Measurements from ENCODE around the gene NDUFC2. TPM values are rescaled to one million over a fixed set of nuclear protein-coding genes. Genes with fewer than 3 reads are reported as not detected.

The NDUFC2 gene
- total and polyA plus RNA-seq, 2 of the 13 experiments (the other 11 are each of a cell fraction or from before 2014, with no cell fraction given), result 256 to 363 TPM

DNA sequence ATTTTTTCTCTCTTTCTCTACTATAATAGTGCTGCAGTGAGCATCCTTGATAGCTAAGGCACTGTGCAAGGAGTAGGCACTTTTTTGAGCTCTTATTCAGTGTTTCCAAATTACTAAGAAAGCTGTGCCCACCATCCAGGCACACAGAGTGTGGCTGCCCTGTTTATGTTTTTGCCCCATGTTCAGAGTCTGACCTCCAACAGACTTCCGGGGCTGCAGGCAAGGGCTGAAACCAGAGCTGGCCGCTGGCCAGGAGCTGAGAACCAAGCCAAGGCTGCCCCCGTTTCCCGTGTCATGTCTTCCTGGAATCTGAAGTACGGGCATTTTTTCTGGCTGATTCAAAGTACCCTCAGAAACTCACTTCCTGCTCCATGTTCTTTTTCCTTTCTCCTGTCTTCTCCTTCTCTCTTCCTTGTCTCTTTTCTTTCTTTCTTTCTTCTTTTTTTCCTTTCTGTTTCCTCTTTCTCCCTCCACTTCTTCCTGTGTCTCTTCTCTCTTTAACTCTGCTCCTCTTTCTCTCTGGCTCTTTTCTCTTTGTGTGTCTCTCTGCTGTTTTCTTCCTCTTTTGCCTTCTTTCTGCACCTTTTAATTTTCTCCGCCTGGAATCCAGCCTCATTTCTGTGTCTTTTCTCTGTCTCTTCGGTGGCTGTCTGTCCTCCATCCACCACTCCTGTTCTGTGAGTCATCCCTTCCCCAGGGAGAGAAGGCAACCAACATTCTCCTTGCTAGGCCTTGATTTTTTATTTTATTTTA, 39.6 kb downstream of the NDUFC2 start (continued):
- TF ChIP-seq HMGXB3 (CRISPR knock-in tag; IDR thresholded peaks at IDR 0.05; ENCODE audit: borderline replicate concordance), result 0 out of 2 replicates have a peak, but pooled peaks have one; percentile 28
- no peak for TF ChIP-seq IRX3 (CRISPR knock-in tag; IDR thresholded peaks at IDR 0.05; ENCODE audit: borderline replicate concordance, low read depth)
- peak; percentile 81; the same call in 1 of the 2 replicates for TF ChIP-seq FOXK1 (CRISPR knock-in tag; IDR thresholded peaks at IDR 0.05; ENCODE audit: borderline replicate concordance, low read depth)
- no peak for TF ChIP-seq MAFF (IDR thresholded peaks at IDR 0.05; ENCODE audit: low read depth, low read length)
- no peak for TF ChIP-seq NFE2L1 (CRISPR knock-in tag; IDR thresholded peaks at IDR 0.05; ENCODE audit: borderline replicate concordance)
- peak; percentile 48; the same call in 1 of the 2 replicates for TF ChIP-seq MLX (CRISPR knock-in tag; IDR thresholded peaks at IDR 0.05)
- TF ChIP-seq CCAR2 (optimal IDR thresholded peaks at IDR 0.05; ENCODE audit: low read depth, low read length), result no peak
- peak; percentile 69 for TF ChIP-seq ZBTB7B (CRISPR knock-in tag; IDR thresholded peaks at IDR 0.05)
- TF ChIP-seq NR1H2 (CRISPR knock-in tag; IDR thresholded peaks at IDR 0.05; ENCODE audit: borderline replicate concordance, low read depth), result no peak
- TF ChIP-seq MIXL1 (CRISPR knock-in tag; IDR thresholded peaks at IDR 0.05), result 0 out of 2 replicates have a peak, but pooled peaks have one; percentile 14
- 0 out of 2 replicates have a peak, but pooled peaks have one; percentile 17 for TF ChIP-seq NONO (IDR thresholded peaks at IDR 0.05)
- no peak for TF ChIP-seq NONO (CRISPR knock-in tag; conservative IDR thresholded peaks at IDR 0.05)
- 0 out of 2 replicates have a peak, but pooled peaks have one; percentile 26 for TF ChIP-seq ZFP37 (CRISPR knock-in tag; IDR thresholded peaks at IDR 0.05; ENCODE audit: borderline replicate concordance)
- TF ChIP-seq SNAPC2 (CRISPR knock-in tag; IDR thresholded peaks at IDR 0.05), result no peak
- TF ChIP-seq NR2F6 (IDR thresholded peaks at IDR 0.05), result peak; percentile 27; the same call in 1 of the 2 replicates
- peak; percentile 46; the same call in 1 of the 2 replicates for TF ChIP-seq NR2F6 (CRISPR knock-in tag; IDR thresholded peaks at IDR 0.05)
- peak; percentile 45; the same call in 1 of the 2 replicates for TF ChIP-seq ZGPAT (CRISPR knock-in tag; IDR thresholded peaks at IDR 0.05)
- TF ChIP-seq SPEN (CRISPR knock-in tag; IDR thresholded peaks at IDR 0.05; ENCODE audit: low read depth), result no peak
- TF ChIP-seq ZKSCAN8 (CRISPR knock-in tag; IDR thresholded peaks at IDR 0.05; ENCODE audit: borderline replicate concordance), result 0 out of 2 replicates have a peak, but pooled peaks have one; percentile 53
- peak; percentile 70 for TF ChIP-seq POLR2G (IDR thresholded peaks at IDR 0.05; ENCODE audit: low read depth, low read length)
- TF ChIP-seq TBX2 (CRISPR knock-in tag; IDR thresholded peaks at IDR 0.05; ENCODE audit: borderline replicate concordance), result 0 out of 2 replicates have a peak, but pooled peaks have one; percentile 36
- peak; percentile 52; the same call in 1 of the 2 replicates for TF ChIP-seq FOXK2 (IDR thresholded peaks at IDR 0.05)
